ENCODE measurements around the gene TP63.

TP63 gene

GRCh38 chr3:189936201-189936945, 305.2 kb downstream of the TP63 start:
- no peaks in the 10 kb centered on the region for H3K36me3 ChIP-seq (ENCODE audit: control insufficient read depth, insufficient read depth, low read length)
- H3K27ac ChIP-seq (ENCODE audit: low read depth, low read length) = no peak overlapping the region
- H3K4me3 ChIP-seq (ENCODE audit: low read depth, low read length) = no peak overlapping the region
- H3K27me3 ChIP-seq (ENCODE audit: control insufficient read depth, insufficient read depth, low read length) = no peaks in the 10 kb centered on the region
- H3K4me1 ChIP-seq (ENCODE audit: control insufficient read depth, insufficient read depth, low read length) = no peaks in the 10 kb centered on the region
- H3K9ac ChIP-seq (ENCODE audit: low read depth, low read length) = no peak overlapping the region
- H3K9me3 ChIP-seq (ENCODE audit: control insufficient read depth, insufficient read depth, low read length) = no peaks in the 10 kb centered on the region

DNA sequence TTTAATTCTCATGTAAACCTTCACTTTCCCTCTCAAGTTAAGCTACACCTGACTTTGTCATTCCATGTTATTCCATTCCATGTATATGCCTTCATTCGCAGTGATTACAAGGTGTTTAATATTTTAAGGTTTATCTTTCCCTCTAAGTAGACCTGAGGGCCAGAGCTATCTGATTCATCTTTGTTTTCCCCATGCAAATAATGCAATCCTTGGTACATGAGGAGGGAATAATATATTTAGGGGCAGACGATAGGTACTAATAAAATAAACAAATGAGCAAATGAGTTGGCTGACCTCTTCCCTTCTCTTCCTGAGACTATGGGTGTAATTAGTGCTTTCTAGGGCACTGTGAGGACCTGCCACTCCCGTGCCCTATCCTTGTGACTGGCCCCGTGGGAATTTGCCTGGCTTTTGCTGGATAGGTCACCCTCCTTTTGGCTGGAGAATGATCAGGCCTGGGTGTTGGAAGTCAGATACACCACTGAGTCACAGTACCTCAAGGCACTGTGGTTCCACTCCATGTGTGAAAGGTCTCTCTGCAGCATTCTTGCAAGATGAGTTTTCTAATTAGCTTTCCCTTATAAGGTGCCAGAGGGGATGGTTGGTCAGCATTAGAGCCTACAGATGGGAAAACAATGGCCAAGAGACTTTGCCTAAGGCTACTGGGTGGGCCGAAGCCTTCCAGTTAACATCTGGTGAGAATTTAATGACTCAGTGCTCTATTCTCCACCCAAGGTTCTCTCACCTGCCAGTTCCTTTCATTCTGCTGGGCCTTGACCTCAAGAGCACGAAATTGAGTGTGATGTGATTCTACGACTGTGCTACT, 306.3 kb downstream of the TP63 start:
- Histone ChIP-seq H3K27me3 (ENCODE audit: control insufficient read depth, insufficient read depth, low read length) (no peaks in the 10 kb centered on the region), H3K36me3 (ENCODE audit: control insufficient read depth, insufficient read depth, low read length) (no peaks in the 10 kb centered on the region), H3K4me3 (ENCODE audit: low read depth, low read length) (no peak overlapping the region), H3K4me1 (ENCODE audit: control insufficient read depth, insufficient read depth, low read length) (no peaks in the 10 kb centered on the region), H3K9me3 (ENCODE audit: control insufficient read depth, insufficient read depth, low read length) (no peaks in the 10 kb centered on the region), H3K9ac (ENCODE audit: low read depth, low read length) (no peak overlapping the region), H3K27ac (ENCODE audit: low read depth, low read length) (peak overlapping the region; percentile 42)

GRCh38 chr3:189941125-189941524, 309.9 kb downstream of the TP63 start:
- H3K36me3 ChIP-seq (ENCODE audit: control insufficient read depth, insufficient read depth, low read length) = no peaks in the 10 kb centered on the region
- no peaks in the 10 kb centered on the region for H3K9me3 ChIP-seq (ENCODE audit: control insufficient read depth, insufficient read depth, low read length)
- H3K9ac ChIP-seq (ENCODE audit: low read depth, low read length) = no peak overlapping the region
- H3K27me3 ChIP-seq (ENCODE audit: control insufficient read depth, insufficient read depth, low read length) = no peaks in the 10 kb centered on the region
- H3K4me3 ChIP-seq (ENCODE audit: low read depth, low read length) = no peak overlapping the region
- no peaks in the 10 kb centered on the region for H3K4me1 ChIP-seq (ENCODE audit: control insufficient read depth, insufficient read depth, low read length)
- peak overlapping the region; percentile 70 for H3K27ac ChIP-seq (ENCODE audit: low read depth, low read length)

- no peaks in the 10 kb centered on the region for H3K9me3 ChIP-seq (ENCODE audit: control insufficient read depth, insufficient read depth, low read length)
- H3K36me3 ChIP-seq (ENCODE audit: control insufficient read depth, insufficient read depth, low read length) = no peaks in the 10 kb centered on the region
- H3K9ac ChIP-seq (ENCODE audit: low read depth, low read length) = no peak overlapping the region
- H3K4me1 ChIP-seq (ENCODE audit: control insufficient read depth, insufficient read depth, low read length) = no peaks in the 10 kb centered on the region
- H3K27ac ChIP-seq (ENCODE audit: low read depth, low read length) = no peak overlapping the region
- no peak overlapping the region for H3K4me3 ChIP-seq (ENCODE audit: low read depth, low read length)
- H3K27me3 ChIP-seq (ENCODE audit: control insufficient read depth, insufficient read depth, low read length) = no peaks in the 10 kb centered on the region
These were observed 310.5 kb downstream of the TP63 start for GRCh38 chr3:189941679-189942078.

DNA sequence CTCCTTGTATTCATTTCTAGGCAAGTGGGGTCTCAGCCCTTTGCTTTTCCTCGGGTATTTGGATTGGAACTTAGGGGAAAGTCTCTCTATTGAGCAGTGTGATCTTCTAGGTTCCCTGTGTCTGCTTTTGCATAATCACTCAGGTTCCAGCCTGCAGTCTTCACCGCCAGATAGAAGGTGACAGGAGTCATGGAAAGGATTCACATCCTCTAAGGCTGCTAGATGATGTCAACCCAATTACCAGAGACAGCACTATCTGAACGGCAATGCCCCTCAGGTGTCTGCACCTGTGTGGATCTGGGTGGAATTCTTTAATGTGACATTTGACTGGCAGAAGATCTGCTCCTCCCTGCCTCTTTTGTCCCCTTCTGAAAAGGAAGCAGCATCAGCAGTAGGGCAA, 311.8 kb downstream of the TP63 start:
- H3K9me3 ChIP-seq (ENCODE audit: control insufficient read depth, insufficient read depth, low read length) = no peaks in the 10 kb centered on the region
- H3K36me3 ChIP-seq (ENCODE audit: control insufficient read depth, insufficient read depth, low read length) = no peaks in the 10 kb centered on the region
- no peak overlapping the region for H3K27ac ChIP-seq (ENCODE audit: low read depth, low read length)
- H3K4me3 ChIP-seq (ENCODE audit: low read depth, low read length) = no peak overlapping the region
- no peaks in the 10 kb centered on the region for H3K27me3 ChIP-seq (ENCODE audit: control insufficient read depth, insufficient read depth, low read length)
- H3K9ac ChIP-seq (ENCODE audit: low read depth, low read length) = no peak overlapping the region
- H3K4me1 ChIP-seq (ENCODE audit: control insufficient read depth, insufficient read depth, low read length) = no peaks in the 10 kb centered on the region

DNA sequence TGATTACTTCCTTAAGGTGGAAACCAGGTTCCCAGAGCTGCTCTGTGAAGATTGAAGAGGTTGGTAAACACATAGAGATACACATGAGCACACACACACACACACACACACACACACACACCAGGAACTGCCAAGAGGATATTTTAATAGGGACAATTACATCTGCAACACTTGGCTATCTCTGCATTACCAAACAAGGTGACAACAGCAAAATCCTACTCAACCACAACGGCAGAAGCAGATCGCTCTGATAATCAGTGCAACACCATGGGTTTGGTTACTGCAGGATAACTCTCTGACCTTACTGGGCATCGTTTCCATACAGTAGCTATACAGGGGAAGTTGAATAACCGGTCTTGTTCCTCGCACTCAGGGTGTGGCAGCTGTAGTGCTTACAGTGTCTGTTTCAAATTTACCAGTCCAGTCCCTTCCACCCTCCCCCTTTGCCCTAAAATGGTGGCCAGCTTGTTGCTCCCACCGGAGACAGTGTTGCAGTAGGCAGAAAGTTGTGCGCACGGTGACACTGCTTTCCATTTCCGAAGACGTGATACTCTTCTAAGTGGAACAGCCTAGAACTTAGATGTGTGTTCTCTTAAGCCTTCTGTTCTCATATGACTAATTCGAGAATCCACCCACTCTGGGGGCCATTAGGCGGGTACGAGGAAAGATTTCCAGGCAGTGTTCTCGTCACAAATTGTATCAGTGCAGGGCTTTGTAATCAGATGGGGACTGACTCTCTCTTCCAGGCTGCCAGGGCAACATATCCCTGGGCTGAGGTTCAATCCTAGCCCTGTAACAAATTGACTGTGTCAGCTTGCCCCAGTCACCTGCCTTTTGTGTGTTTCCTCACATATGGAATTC, 313.3 kb downstream of the TP63 start:
- H3K9ac ChIP-seq (ENCODE audit: low read depth, low read length) = no peak overlapping the region
- no peaks in the 10 kb centered on the region for H3K9me3 ChIP-seq (ENCODE audit: control insufficient read depth, insufficient read depth, low read length)
- no peak overlapping the region for H3K4me3 ChIP-seq (ENCODE audit: low read depth, low read length)
- no peaks in the 10 kb centered on the region for H3K36me3 ChIP-seq (ENCODE audit: control insufficient read depth, insufficient read depth, low read length)
- no peak overlapping the region for H3K27ac ChIP-seq (ENCODE audit: low read depth, low read length)
- H3K27me3 ChIP-seq (ENCODE audit: control insufficient read depth, insufficient read depth, low read length) = no peaks in the 10 kb centered on the region
- H3K4me1 ChIP-seq (ENCODE audit: control insufficient read depth, insufficient read depth, low read length) = no peaks in the 10 kb centered on the region

- Histone ChIP-seq H3K4me1 (ENCODE audit: control insufficient read depth, insufficient read depth, low read length) (no peaks in the 10 kb centered on the region), H3K27me3 (ENCODE audit: control insufficient read depth, insufficient read depth, low read length) (no peaks in the 10 kb centered on the region), H3K9ac (ENCODE audit: low read depth, low read length) (no peak overlapping the region), H3K4me3 (ENCODE audit: low read depth, low read length) (no peak overlapping the region), H3K27ac (ENCODE audit: low read depth, low read length) (no peak overlapping the region), H3K36me3 (ENCODE audit: control insufficient read depth, insufficient read depth, low read length) (no peaks in the 10 kb centered on the region), H3K9me3 (ENCODE audit: control insufficient read depth, insufficient read depth, low read length) (no peaks in the 10 kb centered on the region)
These were observed 314.9 kb downstream of the TP63 start for GRCh38 chr3:189945935-189946709.
